ENCODE results near the gene HBQ1. TPM values are rescaled to one million over a fixed set of nuclear protein-coding genes. Genes with fewer than 3 reads are reported as not detected.
"Not testable (repeated sequence)": the region's sequence is repeated elsewhere in the genome, so short reads cannot be mapped to it uniquely, and the experiment has no call there.

HBQ1 gene
- total and polyA plus RNA-seq, 4 donors: 50.9 TPM; not detected in 3

GRCh38 chr16:209359-209758 is 29.1 kb downstream of the HBQ1 start:
- not testable (repeated sequence) for H3K9ac ChIP-seq (ENCODE audit: low read depth in 1 of 2, low read length in 2 of 2); H3K27me3 ChIP-seq (ENCODE audit: control insufficient read depth in 4 of 4, insufficient read depth in 4 of 4, low read length in 3 of 4); H3K4me3 ChIP-seq (ENCODE audit: low read depth in 1 of 3, low read length in 3 of 3); DNase-seq (ENCODE audit: low spot score); H3K9me3 ChIP-seq (ENCODE audit: control insufficient read depth in 4 of 4, low read length in 3 of 4); H3K27ac ChIP-seq (ENCODE audit: low read depth in 1 of 2, low read length in 2 of 2); H3K4me1 ChIP-seq (ENCODE audit: control insufficient read depth in 4 of 4, insufficient read depth in 4 of 4, low read length in 3 of 4)
- peaks cover 11 to 75% (median 46%) of the 10 kb centered on the region in 4 donors for H3K36me3 ChIP-seq (ENCODE audit: control insufficient read depth in 4 of 4, insufficient read depth in 3 of 4, low read depth in 1 of 4, low read length in 3 of 4)
- 96% methylated on average over 4 of the region's 4 CpGs for WGBS

GRCh38 chr16:211631-212180 is 31.4 kb downstream of the HBQ1 start:
- WGBS: 95% methylated on average over 14 of the region's 14 CpGs
- not testable (repeated sequence) for H3K9ac ChIP-seq (ENCODE audit: low read depth in 1 of 2, low read length in 2 of 2); H3K27me3 ChIP-seq (ENCODE audit: control insufficient read depth in 4 of 4, insufficient read depth in 4 of 4, low read length in 3 of 4); H3K27ac ChIP-seq (ENCODE audit: low read depth in 1 of 2, low read length in 2 of 2); DNase-seq (ENCODE audit: low spot score); H3K4me3 ChIP-seq (ENCODE audit: low read depth in 1 of 3, low read length in 3 of 3); H3K9me3 ChIP-seq (ENCODE audit: control insufficient read depth in 4 of 4, low read length in 3 of 4); H3K4me1 ChIP-seq (ENCODE audit: control insufficient read depth in 4 of 4, insufficient read depth in 4 of 4, low read length in 3 of 4)
- peaks cover 9 to 69% (median 36%) of the 10 kb centered on the region in 4 donors for H3K36me3 ChIP-seq (ENCODE audit: control insufficient read depth in 4 of 4, insufficient read depth in 3 of 4, low read depth in 1 of 4, low read length in 3 of 4)

DNA sequence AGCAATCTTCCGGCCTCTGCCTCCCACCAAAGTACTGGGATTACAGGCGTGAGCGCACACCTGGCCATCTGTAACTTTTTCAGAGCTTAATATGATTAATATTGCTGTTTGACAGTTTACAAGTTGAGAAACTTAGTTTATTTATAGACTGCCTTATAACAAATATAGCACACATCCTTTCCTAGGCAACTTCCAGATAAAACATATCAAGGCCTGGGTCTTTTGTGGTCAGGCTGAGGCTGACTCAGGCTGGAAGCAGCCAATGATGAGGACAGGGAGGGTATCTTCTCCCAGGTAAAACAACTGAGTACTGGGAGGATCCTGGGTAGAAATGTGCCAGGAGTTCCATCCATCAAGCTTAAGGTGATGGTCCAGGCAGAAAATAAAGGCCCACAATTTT is 32.7 kb downstream of the HBQ1 start:
- H3K27ac ChIP-seq (ENCODE audit: low read depth in 1 of 2, low read length in 2 of 2): no peak overlapping the region
- H3K36me3 ChIP-seq (ENCODE audit: control insufficient read depth in 4 of 4, insufficient read depth in 3 of 4, low read depth in 1 of 4, low read length in 3 of 4): peaks cover 7 to 65% (median 29%) of the 10 kb centered on the region in 4 donors
- H3K27me3 ChIP-seq (ENCODE audit: control insufficient read depth in 4 of 4, insufficient read depth in 4 of 4, low read length in 3 of 4): no peaks in the 10 kb centered on the region
- TF ChIP-seq GABPA (IDR thresholded peaks at IDR 0.05 in 1 of 2, conservative IDR thresholded peaks at IDR 0.05 in 1 of 2) (no peak), RXRA (IDR thresholded peaks at IDR 0.05) (no peak), HNF4G (IDR thresholded peaks at IDR 0.05) (no peak), MAX (IDR thresholded peaks at IDR 0.05) (no peak), NR2F2 (IDR thresholded peaks at IDR 0.05) (no peak), JUND (IDR thresholded peaks at IDR 0.05) (no peak), FOXA2 (IDR thresholded peaks at IDR 0.05) (no peak), REST (IDR thresholded peaks at IDR 0.05) (no peak), ATF3 (IDR thresholded peaks at IDR 0.05) (no peak), HNF4A (conservative IDR thresholded peaks at IDR 0.05) (no peak), EGR1 (IDR thresholded peaks at IDR 0.05; ENCODE audit: low read depth in 2 of 2) (no peak), FOXA1 (IDR thresholded peaks at IDR 0.05) (no peak), TAF1 (conservative IDR thresholded peaks at IDR 0.05) (no peak), SP1 (IDR thresholded peaks at IDR 0.05) (no peak), RAD21 (IDR thresholded peaks at IDR 0.05) (no peak), YY1 (IDR thresholded peaks at IDR 0.05) (no peak)
- TF ChIP-seq, protein P1, sequence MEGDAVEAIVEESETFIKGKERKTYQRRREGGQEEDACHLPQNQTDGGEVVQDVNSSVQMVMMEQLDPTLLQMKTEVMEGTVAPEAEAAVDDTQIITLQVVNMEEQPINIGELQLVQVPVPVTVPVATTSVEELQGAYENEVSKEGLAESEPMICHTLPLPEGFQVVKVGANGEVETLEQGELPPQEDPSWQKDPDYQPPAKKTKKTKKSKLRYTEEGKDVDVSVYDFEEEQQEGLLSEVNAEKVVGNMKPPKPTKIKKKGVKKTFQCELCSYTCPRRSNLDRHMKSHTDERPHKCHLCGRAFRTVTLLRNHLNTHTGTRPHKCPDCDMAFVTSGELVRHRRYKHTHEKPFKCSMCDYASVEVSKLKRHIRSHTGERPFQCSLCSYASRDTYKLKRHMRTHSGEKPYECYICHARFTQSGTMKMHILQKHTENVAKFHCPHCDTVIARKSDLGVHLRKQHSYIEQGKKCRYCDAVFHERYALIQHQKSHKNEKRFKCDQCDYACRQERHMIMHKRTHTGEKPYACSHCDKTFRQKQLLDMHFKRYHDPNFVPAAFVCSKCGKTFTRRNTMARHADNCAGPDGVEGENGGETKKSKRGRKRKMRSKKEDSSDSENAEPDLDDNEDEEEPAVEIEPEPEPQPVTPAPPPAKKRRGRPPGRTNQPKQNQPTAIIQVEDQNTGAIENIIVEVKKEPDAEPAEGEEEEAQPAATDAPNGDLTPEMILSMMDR (IDR thresholded peaks at IDR 0.05; ENCODE audit: low read depth, low read length, missing input control): no peak
- TF ChIP-seq, protein P2, sequence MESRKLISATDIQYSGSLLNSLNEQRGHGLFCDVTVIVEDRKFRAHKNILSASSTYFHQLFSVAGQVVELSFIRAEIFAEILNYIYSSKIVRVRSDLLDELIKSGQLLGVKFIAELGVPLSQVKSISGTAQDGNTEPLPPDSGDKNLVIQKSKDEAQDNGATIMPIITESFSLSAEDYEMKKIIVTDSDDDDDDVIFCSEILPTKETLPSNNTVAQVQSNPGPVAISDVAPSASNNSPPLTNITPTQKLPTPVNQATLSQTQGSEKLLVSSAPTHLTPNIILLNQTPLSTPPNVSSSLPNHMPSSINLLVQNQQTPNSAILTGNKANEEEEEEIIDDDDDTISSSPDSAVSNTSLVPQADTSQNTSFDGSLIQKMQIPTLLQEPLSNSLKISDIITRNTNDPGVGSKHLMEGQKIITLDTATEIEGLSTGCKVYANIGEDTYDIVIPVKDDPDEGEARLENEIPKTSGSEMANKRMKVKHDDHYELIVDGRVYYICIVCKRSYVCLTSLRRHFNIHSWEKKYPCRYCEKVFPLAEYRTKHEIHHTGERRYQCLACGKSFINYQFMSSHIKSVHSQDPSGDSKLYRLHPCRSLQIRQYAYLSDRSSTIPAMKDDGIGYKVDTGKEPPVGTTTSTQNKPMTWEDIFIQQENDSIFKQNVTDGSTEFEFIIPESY (IDR thresholded peaks at IDR 0.05): no peak
- 98% methylated on average over 3 of the region's 3 CpGs for WGBS
- H3K4me3 ChIP-seq (ENCODE audit: low read depth in 1 of 3, low read length in 3 of 3): no peak overlapping the region
- no peak for DNase-seq (ENCODE audit: low spot score)
- H3K4me1 ChIP-seq (ENCODE audit: control insufficient read depth in 4 of 4, insufficient read depth in 4 of 4, low read length in 3 of 4): no peaks in the 10 kb centered on the region
- no peaks in the 10 kb centered on the region for H3K9me3 ChIP-seq (ENCODE audit: control insufficient read depth in 4 of 4, low read length in 3 of 4)
- H3K9ac ChIP-seq (ENCODE audit: low read depth in 1 of 2, low read length in 2 of 2): no peak overlapping the region

All from liver (tissue), 9 donors.